ENCODE data around the gene C2orf72. TPM values are rescaled to one million over a fixed set of nuclear protein-coding genes. Genes with fewer than 3 reads are reported as not detected.
A peak's percentile ranks its signal among the peaks of the same experiment; 100 is the strongest.

C2orf72 gene
- total RNA-seq, 1 donor from 2014 or later = 3.0 TPM

- no peak for TF ChIP-seq CTCF (conservative IDR thresholded peaks at IDR 0.05)
- Mint-ChIP-seq H3K36me3 (ENCODE audit: low read depth) (no peaks in the 10 kb centered on the region), H3K4me3 (no peak overlapping the region)
Measured at GRCh38 chr2:231046916-231047273, 9.6 kb downstream of the C2orf72 start.

GRCh38 chr2:231047274-231047922 is 10.1 kb downstream of the C2orf72 start:
- Mint-ChIP-seq H3K36me3 (ENCODE audit: low read depth) (no peaks in the 10 kb centered on the region), H3K4me1 (peaks cover 26% of the 10 kb centered on the region), H3K27me3 (ENCODE audit: low read depth) (peaks cover 3% of the 10 kb centered on the region), H3K4me3 (peak overlapping the region; percentile 38), H3K27ac (ENCODE audit: unreplicated experiment) (peak overlapping the region; percentile 81), H3K9me3 (no peaks in the 10 kb centered on the region)
- DNase-seq (ENCODE audit: low read depth, low spot score) = peak; percentile 33
- no peak for TF ChIP-seq CTCF (conservative IDR thresholded peaks at IDR 0.05)

More at GRCh38 chr2:231046916-231047273, 9.6 kb downstream of the C2orf72 start:
- H3K4me1 Mint-ChIP-seq = peaks cover 22% of the 10 kb centered on the region
- H3K9me3 Mint-ChIP-seq = no peaks in the 10 kb centered on the region
- no peak for DNase-seq (ENCODE audit: low read depth, low spot score)
- no peak overlapping the region for H3K27ac Mint-ChIP-seq (ENCODE audit: unreplicated experiment)
- no peaks in the 10 kb centered on the region for H3K27me3 Mint-ChIP-seq (ENCODE audit: low read depth)

GRCh38 chr2:231047923-231048915 is 10.9 kb downstream of the C2orf72 start:
- peak overlapping the region; percentile 81 for H3K27ac Mint-ChIP-seq (ENCODE audit: unreplicated experiment)
- H3K27me3 Mint-ChIP-seq (ENCODE audit: low read depth) = peaks cover 8% of the 10 kb centered on the region
- DNase-seq (ENCODE audit: low read depth, low spot score) = no peak
- TF ChIP-seq CTCF (conservative IDR thresholded peaks at IDR 0.05) = no peak
- peak overlapping the region; percentile 41 for H3K4me3 Mint-ChIP-seq
- H3K36me3 Mint-ChIP-seq (ENCODE audit: low read depth) = no peaks in the 10 kb centered on the region
- peaks cover 33% of the 10 kb centered on the region for H3K4me1 Mint-ChIP-seq
- no peaks in the 10 kb centered on the region for H3K9me3 Mint-ChIP-seq

GRCh38 chr2:231049286-231050017 is 12.1 kb downstream of the C2orf72 start:
- Mint-ChIP-seq H3K27ac (ENCODE audit: unreplicated experiment) (no peak overlapping the region), H3K9me3 (no peaks in the 10 kb centered on the region)

More at GRCh38 chr2:231049286-231050017, 12.1 kb downstream of the C2orf72 start:
- H3K36me3 Mint-ChIP-seq (ENCODE audit: low read depth) = no peaks in the 10 kb centered on the region
- no peak for TF ChIP-seq CTCF (conservative IDR thresholded peaks at IDR 0.05)
- H3K4me1 Mint-ChIP-seq = peaks cover 33% of the 10 kb centered on the region
- H3K27me3 Mint-ChIP-seq (ENCODE audit: low read depth) = peaks cover 17% of the 10 kb centered on the region
- peak overlapping the region; percentile 64 for H3K4me3 Mint-ChIP-seq
- DNase-seq (ENCODE audit: low read depth, low spot score) = no peak
